Measurements from ENCODE around the gene UHMK1.

DNA sequence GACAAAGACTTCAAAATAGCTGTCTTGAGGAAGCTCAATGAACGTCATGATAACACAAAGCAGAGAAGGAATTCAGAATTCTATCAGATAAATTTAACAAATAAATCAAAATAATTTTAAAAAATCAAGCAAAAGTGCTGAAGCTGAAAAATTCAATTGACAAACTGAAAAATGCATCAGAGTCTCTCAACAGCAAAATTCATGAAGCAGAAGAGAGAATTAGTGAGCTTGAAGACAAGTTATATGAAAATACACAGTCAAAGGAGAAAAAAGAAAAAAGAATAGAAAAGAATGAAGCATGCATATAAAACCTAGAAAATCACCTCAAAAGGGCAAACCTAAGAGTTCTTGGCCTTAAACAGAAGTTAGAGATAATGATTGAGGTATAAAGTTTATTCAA is 21.0 kb upstream of the UHMK1 start:
- TF ChIP-seq, protein P1, sequence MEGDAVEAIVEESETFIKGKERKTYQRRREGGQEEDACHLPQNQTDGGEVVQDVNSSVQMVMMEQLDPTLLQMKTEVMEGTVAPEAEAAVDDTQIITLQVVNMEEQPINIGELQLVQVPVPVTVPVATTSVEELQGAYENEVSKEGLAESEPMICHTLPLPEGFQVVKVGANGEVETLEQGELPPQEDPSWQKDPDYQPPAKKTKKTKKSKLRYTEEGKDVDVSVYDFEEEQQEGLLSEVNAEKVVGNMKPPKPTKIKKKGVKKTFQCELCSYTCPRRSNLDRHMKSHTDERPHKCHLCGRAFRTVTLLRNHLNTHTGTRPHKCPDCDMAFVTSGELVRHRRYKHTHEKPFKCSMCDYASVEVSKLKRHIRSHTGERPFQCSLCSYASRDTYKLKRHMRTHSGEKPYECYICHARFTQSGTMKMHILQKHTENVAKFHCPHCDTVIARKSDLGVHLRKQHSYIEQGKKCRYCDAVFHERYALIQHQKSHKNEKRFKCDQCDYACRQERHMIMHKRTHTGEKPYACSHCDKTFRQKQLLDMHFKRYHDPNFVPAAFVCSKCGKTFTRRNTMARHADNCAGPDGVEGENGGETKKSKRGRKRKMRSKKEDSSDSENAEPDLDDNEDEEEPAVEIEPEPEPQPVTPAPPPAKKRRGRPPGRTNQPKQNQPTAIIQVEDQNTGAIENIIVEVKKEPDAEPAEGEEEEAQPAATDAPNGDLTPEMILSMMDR (IDR thresholded peaks at IDR 0.05; ENCODE audit: insufficient read depth, low read length) = no peak
- TF ChIP-seq, protein P2, sequence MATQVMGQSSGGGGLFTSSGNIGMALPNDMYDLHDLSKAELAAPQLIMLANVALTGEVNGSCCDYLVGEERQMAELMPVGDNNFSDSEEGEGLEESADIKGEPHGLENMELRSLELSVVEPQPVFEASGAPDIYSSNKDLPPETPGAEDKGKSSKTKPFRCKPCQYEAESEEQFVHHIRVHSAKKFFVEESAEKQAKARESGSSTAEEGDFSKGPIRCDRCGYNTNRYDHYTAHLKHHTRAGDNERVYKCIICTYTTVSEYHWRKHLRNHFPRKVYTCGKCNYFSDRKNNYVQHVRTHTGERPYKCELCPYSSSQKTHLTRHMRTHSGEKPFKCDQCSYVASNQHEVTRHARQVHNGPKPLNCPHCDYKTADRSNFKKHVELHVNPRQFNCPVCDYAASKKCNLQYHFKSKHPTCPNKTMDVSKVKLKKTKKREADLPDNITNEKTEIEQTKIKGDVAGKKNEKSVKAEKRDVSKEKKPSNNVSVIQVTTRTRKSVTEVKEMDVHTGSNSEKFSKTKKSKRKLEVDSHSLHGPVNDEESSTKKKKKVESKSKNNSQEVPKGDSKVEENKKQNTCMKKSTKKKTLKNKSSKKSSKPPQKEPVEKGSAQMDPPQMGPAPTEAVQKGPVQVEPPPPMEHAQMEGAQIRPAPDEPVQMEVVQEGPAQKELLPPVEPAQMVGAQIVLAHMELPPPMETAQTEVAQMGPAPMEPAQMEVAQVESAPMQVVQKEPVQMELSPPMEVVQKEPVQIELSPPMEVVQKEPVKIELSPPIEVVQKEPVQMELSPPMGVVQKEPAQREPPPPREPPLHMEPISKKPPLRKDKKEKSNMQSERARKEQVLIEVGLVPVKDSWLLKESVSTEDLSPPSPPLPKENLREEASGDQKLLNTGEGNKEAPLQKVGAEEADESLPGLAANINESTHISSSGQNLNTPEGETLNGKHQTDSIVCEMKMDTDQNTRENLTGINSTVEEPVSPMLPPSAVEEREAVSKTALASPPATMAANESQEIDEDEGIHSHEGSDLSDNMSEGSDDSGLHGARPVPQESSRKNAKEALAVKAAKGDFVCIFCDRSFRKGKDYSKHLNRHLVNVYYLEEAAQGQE (IDR thresholded peaks at IDR 0.05; ENCODE audit: insufficient replicate concordance, low read depth) = no peak
- no peak for TF ChIP-seq POLR2AphosphoS5 (IDR thresholded peaks at IDR 0.05; ENCODE audit: low read depth)

Data from HL-60 (cell line).